Lung (tissue), 12 donors: Measurements from ENCODE around the gene DYSF. TPM values are rescaled to one million over a fixed set of nuclear protein-coding genes. Genes with fewer than 3 reads are reported as not detected.

Source experiments
- ATAC-seq: fragments of 200-7000 bp; cut with Tn5 transposase; one replicate; pipeline ENCODE4 v1.9.1; 2020; ENCODE audit warnings: moderate number of reproducible peaks; ENCODE audit not compliant: insufficient read depth, low FRiP score
- DNase-seq, 3 donors: peaks; one replicate each; pipeline ENCODE4 v3.0.0-alpha.2; 2013 to 2017
- H3K27ac ChIP-seq, 2 donors: one replicate each; pipeline ENCODE4 v1.5.1; 2013; ENCODE audit warnings: mild to moderate bottlenecking in 2 of 2, moderate library complexity in 2 of 2, control low read depth in 1 of 2, inconsistent platforms in 1 of 2, low read depth in 1 of 2, low read length in 1 of 2
- H3K27me3 ChIP-seq, 3 donors: one replicate each; pipeline ENCODE4 v1.5.1; 2013; ENCODE audit warnings: low read length in 2 of 3; ENCODE audit not compliant: control insufficient read depth in 3 of 3, insufficient read depth in 3 of 3
- H3K36me3 ChIP-seq, 4 donors: one replicate each; pipeline ENCODE4 v1.5.1; 2013; ENCODE audit warnings: low read length in 4 of 4, mild to moderate bottlenecking in 1 of 4, moderate library complexity in 1 of 4; ENCODE audit not compliant: control insufficient read depth in 4 of 4, insufficient read depth in 4 of 4
- H3K4me1 ChIP-seq, 5 donors: one replicate each; pipeline ENCODE4 v1.5.1; 2013; ENCODE audit warnings: low read length in 5 of 5, mild to moderate bottlenecking in 2 of 5, moderate library complexity in 1 of 5; ENCODE audit not compliant: control insufficient read depth in 5 of 5, insufficient read depth in 5 of 5
- H3K4me3 ChIP-seq: one replicate; pipeline ENCODE4 v1.5.1; 2013; ENCODE audit warnings: mild to moderate bottlenecking, control low read depth, moderate library complexity
- H3K9ac ChIP-seq, 2 donors: one replicate each; pipeline ENCODE4 v1.5.1; 2013; ENCODE audit warnings: low read length in 2 of 2, control low read depth in 1 of 2; ENCODE audit not compliant: insufficient read depth in 1 of 2
- H3K9me3 ChIP-seq, 4 donors: one replicate each; pipeline ENCODE4 v1.5.1; 2013; ENCODE audit warnings: low read length in 3 of 4, mild to moderate bottlenecking in 1 of 4, moderate library complexity in 1 of 4; ENCODE audit not compliant: control insufficient read depth in 4 of 4, insufficient read depth in 3 of 4
- CTCF ChIP-seq: IDR thresholded peaks from 2 replicates; pipeline ENCODE4 v1.5.1; 2012; ENCODE audit warnings: mild to moderate bottlenecking; ENCODE audit errors: control extremely low read depth, extremely low read depth
- WGBS, 2 donors: extraction: QIAGEN DNeasy Blood & Tissue Kit; methylation state at CpG; one replicate each; pipeline ENCODE4 v1.1.7; 2013; 5-methylcytosine and 5-hydroxymethylcytosine counted together
- polyA plus RNA-seq, 2 donors: library from polyadenylated mRNA; stranded (reverse); fragments of 200-250 nt; gene quantifications; one replicate each; pipeline ENCODE4 v1.2.1, GENCODE V29; 2013
- total RNA-seq, 2 donors: library from RNA; depleted of rRNA in 1 of 2; stranded (reverse); fragments of >200 nt in 1 of 2; gene quantifications; one replicate each; pipeline ENCODE4 v1.2.1, GENCODE V29; 2014 to 2021
- donor health status: control.
- donor health status: control.
- donor health status: Bipolar disorder and iron deficiency.
- donor health status: healthy.
- donor health status: DM: yes; HTN: yes; CAD: no.

The DYSF gene
- total and polyA plus RNA-seq, 4 donors = 12.9 to 56.2 (median 40.0) TPM

DNA sequence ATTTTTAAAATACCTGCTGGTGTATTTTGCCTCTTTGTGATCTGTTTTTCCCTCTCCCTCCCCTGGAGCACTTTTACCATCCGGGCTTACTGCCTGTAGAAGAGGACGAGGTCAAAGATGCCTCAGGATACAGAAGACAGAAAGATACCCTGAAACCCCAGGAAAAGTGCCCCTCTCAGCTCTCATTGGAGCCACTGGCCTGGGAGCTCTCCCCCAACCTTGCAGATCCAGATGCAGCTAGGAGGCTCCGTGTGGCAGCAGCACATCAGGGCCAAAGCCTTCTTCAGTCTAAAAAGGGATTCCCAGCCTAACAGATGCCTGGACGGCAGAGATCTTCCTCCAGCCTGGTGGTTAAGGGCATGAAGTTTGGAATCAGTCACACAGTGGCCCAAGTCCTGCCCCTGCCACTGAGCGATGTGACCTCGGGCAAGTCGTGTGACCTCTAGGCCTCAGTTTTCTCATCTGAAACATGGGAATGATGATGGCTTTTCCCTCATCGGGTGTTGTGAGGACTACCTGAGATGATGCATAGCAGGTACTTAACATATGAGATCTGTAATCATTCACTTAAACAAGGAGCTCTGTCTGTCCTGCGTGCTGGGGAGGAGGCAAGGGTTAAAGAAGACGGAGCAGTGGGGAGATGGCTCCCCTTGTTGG is 239.4 kb downstream of the DYSF start:
- WGBS, 2 donors = 81 to 82% methylated on average over 10 of the region's 10 CpGs

DNA sequence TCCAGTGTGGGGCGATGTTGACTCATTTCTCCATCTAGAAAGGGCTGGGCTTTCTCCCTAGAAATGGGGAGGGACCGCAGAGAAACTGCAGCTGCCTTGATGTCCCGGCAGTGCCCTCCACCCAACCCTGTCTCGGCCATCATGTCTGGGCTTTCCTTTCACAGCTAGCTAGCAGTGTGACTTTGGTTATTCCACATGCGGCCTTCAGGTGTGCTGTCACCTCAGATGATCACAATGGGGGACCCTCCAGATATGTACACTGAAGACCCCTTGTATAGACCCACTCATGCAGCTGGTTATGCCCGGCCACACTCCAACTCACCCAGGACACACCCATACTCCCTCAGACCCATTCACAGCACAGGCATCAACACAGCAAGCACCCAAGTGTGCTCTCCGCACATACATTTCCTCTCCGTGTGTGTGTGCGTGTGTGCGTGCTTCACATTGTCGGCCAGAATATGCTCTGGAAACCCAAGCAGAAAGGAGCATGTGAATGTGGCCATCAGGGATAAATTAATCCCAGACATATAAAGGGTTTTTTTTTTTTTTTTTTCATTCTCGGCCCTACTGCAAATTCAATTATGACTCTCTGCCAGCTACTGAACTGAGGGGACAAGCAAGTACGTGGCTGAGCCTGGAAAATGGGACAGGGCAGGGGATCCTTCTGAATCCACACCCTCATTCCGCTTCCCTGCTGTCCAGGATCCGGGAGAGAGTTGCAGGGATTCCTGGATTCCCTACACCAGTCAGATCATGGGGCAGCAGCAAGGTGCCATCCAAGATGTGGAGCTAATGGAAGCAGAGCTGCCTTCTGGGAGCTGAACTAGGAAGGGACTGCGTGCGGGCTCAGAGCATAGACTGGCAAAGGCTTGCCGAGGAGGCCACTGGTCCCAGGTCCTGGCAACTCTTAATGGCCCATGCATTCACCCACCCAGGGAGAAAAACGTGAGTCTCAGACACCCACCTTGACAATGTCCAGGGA is 240.2 kb downstream of the DYSF start:
- Histone ChIP-seq H3K4me3 (no peak overlapping the region), H3K27ac (no peak overlapping the region), H3K36me3 (no peaks in the 10 kb centered on the region), H3K9ac (no peak overlapping the region), H3K9me3 (no peaks in the 10 kb centered on the region), H3K4me1 (peaks cover 0 to 7% (median 0%) of the 10 kb centered on the region in 5 donors), H3K27me3 (no peaks in the 10 kb centered on the region)
- 90 to 93% methylated on average over 19 of the region's 19 CpGs for WGBS, 2 donors
- DNase-seq = no peak
- ATAC-seq = no peak
- TF ChIP-seq CTCF = no peak

More for the DNA sequence above, 239.4 kb downstream of the DYSF start:
- Histone ChIP-seq H3K4me1 (peaks cover 0 to 7% (median 0%) of the 10 kb centered on the region in 5 donors), H3K27me3 (no peaks in the 10 kb centered on the region), H3K9me3 (no peaks in the 10 kb centered on the region), H3K27ac (no peak overlapping the region), H3K4me3 (no peak overlapping the region), H3K9ac (no peak overlapping the region), H3K36me3 (peaks cover 0 to 2% (median 0%) of the 10 kb centered on the region in 4 donors)
- no peak for TF ChIP-seq CTCF
- no peak for ATAC-seq
- no peak for DNase-seq

GRCh38 chr2:71694501-71695234 is 241.3 kb downstream of the DYSF start:
- H3K36me3 ChIP-seq = no peaks in the 10 kb centered on the region
- no peaks in the 10 kb centered on the region for H3K27me3 ChIP-seq
- TF ChIP-seq CTCF = no peak
- no peak for ATAC-seq
- no peak for DNase-seq
- no peak overlapping the region for H3K4me3 ChIP-seq
- peaks cover 0 to 7% (median 0%) of the 10 kb centered on the region in 5 donors for H3K4me1 ChIP-seq
- WGBS, 2 donors = 82 to 87% methylated on average over 14 of the region's 14 CpGs
- H3K9ac ChIP-seq = no peak overlapping the region
- no peak overlapping the region for H3K27ac ChIP-seq
- no peaks in the 10 kb centered on the region for H3K9me3 ChIP-seq
